Gastroesophageal sphincter (tissue), 3 donors: ENCODE data around the gene ITGA5.

ENCODE experiments used
- EP300 ChIP-seq: sonication (generic); formaldehyde crosslinking; IDR thresholded peaks from one replicate; pipeline ENCODE4 v1.6.1; 2017; ENCODE audit warnings: antibody characterized with exemption, mild to moderate bottlenecking
- POLR2A ChIP-seq, 2 donors: fragments of 450-650 bp; IDR thresholded peaks; one replicate each; pipeline ENCODE4 v1.6.1; 2017; ENCODE audit warnings: antibody characterized with exemption in 2 of 2, mild to moderate bottlenecking in 2 of 2, moderate library complexity in 1 of 2
- POLR2AphosphoS5 ChIP-seq: sonication (generic); formaldehyde crosslinking; IDR thresholded peaks from one replicate; pipeline ENCODE4 v1.6.1; 2017; ENCODE audit warnings: antibody characterized with exemption
- TF ChIP-seq, protein P1 (sequence below), 4 experiments: fragments of 200-600 bp in 2 of 4; fragments of 450-650 bp in 2 of 4; sonication (generic) in 1 of 4; IDR thresholded peaks; one replicate each; pipeline ENCODE4 v1.5.1; 2017 to 2019; ENCODE audit warnings: antibody characterized with exemption in 4 of 4, mild to moderate bottlenecking in 2 of 4, moderate library complexity in 2 of 4

DNA sequence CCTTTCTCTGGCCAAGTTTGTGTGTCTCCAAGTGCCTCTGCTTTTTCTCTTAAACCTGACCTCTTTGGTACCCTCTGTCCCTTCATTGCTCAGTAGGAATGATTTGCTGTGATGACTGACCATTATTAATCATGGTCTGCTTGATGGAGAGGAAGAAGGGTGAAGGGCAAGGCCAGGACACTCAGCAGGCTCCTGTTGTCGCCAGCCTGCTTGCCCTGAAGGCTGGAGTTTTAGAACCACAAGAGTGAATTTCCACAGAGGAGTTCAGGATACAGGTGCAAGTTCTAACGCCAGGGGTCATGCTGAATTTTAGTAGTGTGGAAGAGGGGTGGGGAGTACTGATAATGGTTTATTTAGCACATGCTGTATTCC, 2.8 kb upstream of the ITGA5 start:
- TF ChIP-seq POLR2A (IDR thresholded peaks at IDR 0.05), result no peak
- TF ChIP-seq, protein P1, sequence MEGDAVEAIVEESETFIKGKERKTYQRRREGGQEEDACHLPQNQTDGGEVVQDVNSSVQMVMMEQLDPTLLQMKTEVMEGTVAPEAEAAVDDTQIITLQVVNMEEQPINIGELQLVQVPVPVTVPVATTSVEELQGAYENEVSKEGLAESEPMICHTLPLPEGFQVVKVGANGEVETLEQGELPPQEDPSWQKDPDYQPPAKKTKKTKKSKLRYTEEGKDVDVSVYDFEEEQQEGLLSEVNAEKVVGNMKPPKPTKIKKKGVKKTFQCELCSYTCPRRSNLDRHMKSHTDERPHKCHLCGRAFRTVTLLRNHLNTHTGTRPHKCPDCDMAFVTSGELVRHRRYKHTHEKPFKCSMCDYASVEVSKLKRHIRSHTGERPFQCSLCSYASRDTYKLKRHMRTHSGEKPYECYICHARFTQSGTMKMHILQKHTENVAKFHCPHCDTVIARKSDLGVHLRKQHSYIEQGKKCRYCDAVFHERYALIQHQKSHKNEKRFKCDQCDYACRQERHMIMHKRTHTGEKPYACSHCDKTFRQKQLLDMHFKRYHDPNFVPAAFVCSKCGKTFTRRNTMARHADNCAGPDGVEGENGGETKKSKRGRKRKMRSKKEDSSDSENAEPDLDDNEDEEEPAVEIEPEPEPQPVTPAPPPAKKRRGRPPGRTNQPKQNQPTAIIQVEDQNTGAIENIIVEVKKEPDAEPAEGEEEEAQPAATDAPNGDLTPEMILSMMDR (IDR thresholded peaks at IDR 0.05), result no peak
- TF ChIP-seq POLR2AphosphoS5, result peak; percentile 6
- TF ChIP-seq EP300, result no peak
